GM15510 (cell line): ENCODE results near the gene PNPLA5.

ENCODE experiments used
- POLR2A ChIP-seq: IDR thresholded peaks from 3 replicates; pipeline ENCODE4 v1.6.1; 2011; ENCODE audit warnings: borderline replicate concordance; ENCODE audit not compliant: insufficient read length; ENCODE audit errors: extremely low read depth

Gene PNPLA5

GRCh38 chr22:43910178-43910695, 18.4 kb upstream of the PNPLA5 start:
- no peak for TF ChIP-seq POLR2A

GRCh38 chr22:43909708-43910107, 17.9 kb upstream of the PNPLA5 start:
- TF ChIP-seq POLR2A, result no peak

DNA sequence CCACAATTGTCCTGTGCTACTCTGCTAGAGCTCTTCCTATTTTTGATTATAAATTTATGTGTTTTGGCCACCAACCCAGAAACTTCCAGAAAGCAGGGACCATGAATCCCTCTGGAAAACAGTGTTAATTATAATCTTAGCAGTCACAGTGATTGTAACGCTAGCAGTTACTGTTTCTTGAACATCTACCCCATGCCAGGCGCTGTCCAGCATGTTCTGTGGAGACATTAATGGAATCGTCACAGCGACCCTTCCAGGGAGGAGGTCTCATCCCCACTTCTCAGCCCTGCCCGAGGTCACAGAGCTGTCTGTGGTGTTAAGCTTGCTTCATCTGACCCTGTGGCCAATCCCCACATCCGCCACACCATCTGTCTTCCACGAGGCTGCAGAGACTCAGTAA, 13.9 kb upstream of the PNPLA5 start:
- TF ChIP-seq POLR2A, result no peak

DNA sequence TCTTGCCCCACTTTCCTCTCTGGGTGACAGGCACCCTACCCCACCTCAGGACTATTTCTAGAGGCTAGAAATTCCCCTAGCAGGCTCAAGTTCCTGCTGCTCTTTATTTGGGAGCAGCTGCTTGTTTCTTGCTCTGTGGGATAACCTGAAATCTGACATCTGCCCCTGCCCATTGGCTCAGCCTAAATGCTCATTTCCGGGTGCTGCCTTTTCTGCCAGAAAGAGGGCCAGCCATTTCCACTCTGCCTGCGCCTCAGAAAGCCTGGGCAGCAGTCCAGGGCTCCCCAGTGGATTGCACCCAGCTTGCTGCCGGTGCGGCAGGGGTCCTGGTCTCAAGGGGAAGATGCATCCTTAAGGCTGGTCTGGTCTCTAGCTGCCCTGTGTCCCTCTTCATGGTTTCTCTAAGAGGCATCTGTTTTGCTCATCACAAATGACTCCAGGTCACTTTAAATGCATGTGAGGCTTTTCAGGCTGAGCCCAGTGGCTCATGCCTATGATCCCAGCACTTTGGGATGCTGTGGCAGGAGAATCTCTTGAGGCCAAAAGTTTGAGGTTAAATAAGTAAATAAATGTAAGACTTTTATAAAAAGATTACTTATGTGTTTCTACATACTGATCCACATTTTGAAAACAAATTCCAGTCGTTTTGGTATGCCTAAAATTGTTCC, 10.3 kb upstream of the PNPLA5 start:
- no peak for TF ChIP-seq POLR2A

- TF ChIP-seq POLR2A, result no peak
Measured at GRCh38 chr22:43900206-43900605, 8.4 kb upstream of the PNPLA5 start.

GRCh38 chr22:43897751-43898261, 6.0 kb upstream of the PNPLA5 start:
- no peak for TF ChIP-seq POLR2A

DNA sequence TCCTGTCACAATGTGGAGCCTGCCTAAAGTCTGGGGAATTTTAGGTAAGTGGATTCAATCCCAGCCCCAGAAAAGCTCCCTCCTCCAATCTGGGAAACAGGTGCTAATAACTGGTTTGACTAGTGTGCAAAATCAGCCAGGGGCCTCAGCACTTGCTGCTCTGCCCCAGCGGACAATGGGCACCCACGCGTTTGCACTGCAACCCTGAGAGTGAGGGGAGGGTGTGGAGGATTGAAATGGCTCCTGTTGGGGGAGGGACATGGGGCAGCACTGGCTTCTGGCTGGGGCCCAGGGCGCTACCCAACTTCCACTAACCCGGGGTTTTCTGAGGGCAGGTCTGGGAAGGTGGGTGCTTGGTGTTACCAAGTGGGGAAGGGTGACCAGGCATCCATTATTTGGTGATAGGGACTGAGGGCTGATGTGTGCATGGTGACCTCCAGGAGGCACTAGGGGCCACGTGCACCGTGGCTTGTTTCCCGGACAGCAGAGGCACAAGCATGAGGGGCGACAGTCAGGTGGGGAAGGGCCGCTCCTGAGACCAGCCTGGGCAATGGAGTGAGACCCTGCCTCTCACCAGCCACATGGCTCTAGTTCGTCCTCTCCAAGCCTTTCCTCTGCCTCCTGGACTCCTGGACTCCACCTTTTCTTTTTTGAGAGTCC, 4.3 kb upstream of the PNPLA5 start:
- TF ChIP-seq POLR2A, result no peak

DNA sequence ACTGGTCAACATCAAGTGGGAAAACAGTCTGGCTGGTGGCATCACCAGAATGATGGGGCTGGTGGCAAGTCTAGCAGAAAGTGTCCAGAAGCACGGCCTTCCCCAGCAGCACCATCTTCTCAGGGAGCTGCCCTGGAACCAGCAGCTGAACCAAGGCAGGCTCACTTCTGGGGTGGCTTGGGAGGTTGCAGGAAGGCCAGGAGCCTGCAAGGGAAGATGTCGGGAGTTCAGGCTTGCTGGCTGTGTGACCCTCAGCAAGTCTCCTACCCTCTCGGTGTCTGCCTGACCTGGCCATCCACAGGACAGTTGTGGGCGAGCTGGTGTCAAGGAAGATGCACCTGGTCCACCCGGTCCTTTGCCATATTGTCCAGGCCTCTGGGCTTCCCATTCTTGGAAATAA, 2.3 kb upstream of the PNPLA5 start:
- no peak for TF ChIP-seq POLR2A

- TF ChIP-seq POLR2A, result no peak
Measured at GRCh38 chr22:43893266-43893665, 1.5 kb upstream of the PNPLA5 start.

DNA sequence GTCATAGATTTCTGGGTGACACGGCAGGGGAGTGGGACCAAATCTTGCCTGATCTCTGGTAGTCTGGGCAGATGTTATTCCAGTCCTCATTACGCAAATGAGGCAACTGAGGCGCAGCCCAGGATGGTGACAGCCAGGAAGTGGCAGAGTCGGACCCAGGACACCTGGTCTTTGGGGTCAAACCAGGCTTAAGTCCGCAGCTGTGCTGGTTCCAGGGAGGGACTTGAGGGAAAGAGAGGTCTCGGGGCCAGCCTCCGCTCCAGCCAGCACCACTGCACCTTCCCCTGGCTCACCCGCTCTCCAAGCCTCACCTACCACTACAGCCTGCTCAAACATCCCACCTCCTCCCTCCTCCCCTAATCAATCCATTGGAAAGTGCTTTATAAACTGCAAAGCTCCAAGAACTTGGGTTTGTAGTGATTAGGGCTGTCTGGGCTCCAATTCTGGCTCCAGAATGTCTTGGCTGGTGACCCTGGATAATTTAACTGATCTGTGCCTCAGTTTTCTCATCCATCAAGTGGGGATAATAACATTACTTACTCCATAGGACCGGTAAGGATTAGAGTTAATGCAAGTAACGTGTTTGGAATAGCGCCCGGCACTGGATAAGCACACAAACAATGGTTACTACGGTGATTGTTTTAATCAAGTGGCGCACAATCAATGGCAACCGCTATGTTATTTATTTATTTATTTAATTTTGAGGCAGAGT, 526 bp upstream of the PNPLA5 start:
- TF ChIP-seq POLR2A, result no peak

GRCh38 chr22:43890901-43891331, 897 bp downstream of the PNPLA5 start:
- TF ChIP-seq POLR2A, result no peak

- no peak for TF ChIP-seq POLR2A
Measured at GRCh38 chr22:43889860-43890253, 2.0 kb downstream of the PNPLA5 start.

- no peak for TF ChIP-seq POLR2A
Measured at GRCh38 chr22:43889201-43889859, 2.5 kb downstream of the PNPLA5 start.

GRCh38 chr22:43888740-43889139, 3.1 kb downstream of the PNPLA5 start:
- TF ChIP-seq POLR2A, result no peak

- no peak for TF ChIP-seq POLR2A
Measured at GRCh38 chr22:43887391-43887790, 4.4 kb downstream of the PNPLA5 start.
